ENCODE measurements around the gene IL12RB1. TPM values are rescaled to one million over a fixed set of nuclear protein-coding genes. Genes with fewer than 3 reads are reported as not detected.
"Not testable (repeated sequence)": the region's sequence is repeated elsewhere in the genome, so short reads cannot be mapped to it uniquely, and the experiment has no call there.

The IL12RB1 gene
- total RNA-seq, 5 donors from 2014 or later (not counting 1 experiment from before 2014, with no cell fraction given), result 26.3 to 45.2 (median 39.3) TPM

- H3K27ac ChIP-seq (ENCODE audit: low read length), result peak overlapping the region; percentile 99
- ChIA-PET CTCF (no interaction called here), POLR2A (interaction anchor here in 1 of 2 donors (0.6 kb wide), 1 partner anchor 70 kb away, joined by 3 read pairs; no protein-coding TSS in a partner anchor)
- peak overlapping the region in 1 of 3 donors; percentile 99 for H3K4me3 Mint-ChIP-seq
- no peaks in the 10 kb centered on the region for H3K9me3 Mint-ChIP-seq
- H3K36me3 Mint-ChIP-seq, result no peaks in the 10 kb centered on the region
- H3K27me3 ChIP-seq (replicated peaks in 1 of 2; ENCODE audit: control insufficient read depth in 2 of 2, extremely low read depth in 1 of 2, insufficient read depth in 2 of 2, low read length in 1 of 2), result no peaks in the 10 kb centered on the region
- H3K36me3 ChIP-seq (ENCODE audit: control insufficient read depth in 2 of 2, extremely low read depth in 1 of 2, insufficient read depth in 1 of 2, low read length in 1 of 2), result no peaks in the 10 kb centered on the region
- DNase-seq, result no peak
- H3K4me1 ChIP-seq (ENCODE audit: control insufficient read depth in 1 of 2, extremely low read depth in 1 of 2, insufficient read depth in 2 of 2, low read length in 2 of 2), result peaks cover 52 to 86% of the 10 kb centered on the region in 2 experiments
- 74% methylated on average over 5 of the region's 5 CpGs for WGBS (ENCODE audit: insufficient coverage)
- H3K4me1 Mint-ChIP-seq, result peaks cover 62 to 75% (median 65%) of the 10 kb centered on the region in 3 donors
- H3K9me3 ChIP-seq, result no peaks in the 10 kb centered on the region
- H3K27ac Mint-ChIP-seq, result peak overlapping the region; percentile 96 to 99
- H3K27me3 Mint-ChIP-seq, result no peaks in the 10 kb centered on the region
- ATAC-seq (replicated peaks in 1 of 4), result no peak
- H3K4me3 ChIP-seq (ENCODE audit: control insufficient read depth in 1 of 2, extremely low read depth in 1 of 2, low read length in 1 of 2), result no peak overlapping the region
Observed at GRCh38 chr19:18089726-18090125, 3.0 kb upstream of the IL12RB1 start.

- not testable (repeated sequence) for H3K36me3 Mint-ChIP-seq; H3K27me3 Mint-ChIP-seq; H3K9me3 Mint-ChIP-seq; H3K4me3 ChIP-seq (ENCODE audit: control insufficient read depth in 1 of 2, extremely low read depth in 1 of 2, low read length in 1 of 2); H3K27me3 ChIP-seq (replicated peaks in 1 of 2; ENCODE audit: control insufficient read depth in 2 of 2, extremely low read depth in 1 of 2, insufficient read depth in 2 of 2, low read length in 1 of 2); H3K36me3 ChIP-seq (ENCODE audit: control insufficient read depth in 2 of 2, extremely low read depth in 1 of 2, insufficient read depth in 1 of 2, low read length in 1 of 2); H3K9me3 ChIP-seq
- H3K27ac Mint-ChIP-seq, result peak overlapping the region; percentile 96 to 99
- peaks cover 53 to 91% of the 10 kb centered on the region in 2 experiments for H3K4me1 ChIP-seq (ENCODE audit: control insufficient read depth in 1 of 2, extremely low read depth in 1 of 2, insufficient read depth in 2 of 2, low read length in 2 of 2)
- DNase-seq, result peak in 34 of 35 experiments; percentile 28 to 84 (median 58)
- WGBS (ENCODE audit: insufficient coverage), result 13% methylated on average over 7 of the region's 11 CpGs
- peak overlapping the region; percentile 99 for H3K27ac ChIP-seq (ENCODE audit: low read length)
- peak overlapping the region in 2 of 3 donors; percentile 6 to 99 for H3K4me3 Mint-ChIP-seq
- POLR2A ChIA-PET, result interaction anchor here (0.6 to 0.9 kb wide), 3 partner anchors 69 to 682 kb away, joined by 3 to 6 read pairs (median 4); no protein-coding TSS in a partner anchor
- peak in 2 of 4 experiments; percentile 36 to 69 for ATAC-seq (replicated peaks in 1 of 4)
- H3K4me1 Mint-ChIP-seq, result peaks cover 68 to 80% (median 71%) of the 10 kb centered on the region in 3 donors
- CTCF ChIA-PET, result interaction anchor here in 1 of 2 donors (0.6 to 0.7 kb wide), 4 partner anchors 46 to 528 kb away, joined by 3 to 7 read pairs (median 4); no protein-coding TSS in a partner anchor
Observed at GRCh38 chr19:18089096-18089541, 2.4 kb upstream of the IL12RB1 start.

GRCh38 chr19:18085702-18086457 is 854 bp downstream of the IL12RB1 start:
- CTCF ChIA-PET, result no interaction called here
- Histone ChIP-seq H3K4me1 (ENCODE audit: control insufficient read depth in 1 of 2, extremely low read depth in 1 of 2, insufficient read depth in 2 of 2, low read length in 2 of 2) (peaks cover 38 to 67% of the 10 kb centered on the region in 2 experiments), H3K9me3 (no peaks in the 10 kb centered on the region), H3K4me3 (ENCODE audit: control insufficient read depth in 1 of 2, extremely low read depth in 1 of 2, low read length in 1 of 2) (peak overlapping the region in 1 of 2 donors; percentile 83), H3K36me3 (ENCODE audit: control insufficient read depth in 2 of 2, extremely low read depth in 1 of 2, insufficient read depth in 1 of 2, low read length in 1 of 2) (peaks cover 6 to 23% of the 10 kb centered on the region in 2 donors), H3K27ac (ENCODE audit: low read length) (peak overlapping the region; percentile 99), H3K27me3 (replicated peaks in 1 of 2; ENCODE audit: control insufficient read depth in 2 of 2, extremely low read depth in 1 of 2, insufficient read depth in 2 of 2, low read length in 1 of 2) (no peaks in the 10 kb centered on the region)
- Mint-ChIP-seq H3K4me3 (peak overlapping the region; percentile 92 to 99 (median 94)), H3K27me3 (no peaks in the 10 kb centered on the region), H3K36me3 (peaks cover 19% of the 10 kb centered on the region), H3K9me3 (peaks cover 0 to 5% (median 0%) of the 10 kb centered on the region in 3 donors), H3K27ac (peak overlapping the region; percentile 96 to 99), H3K4me1 (peaks cover 53 to 72% (median 63%) of the 10 kb centered on the region in 3 donors)
- ATAC-seq (replicated peaks in 1 of 4) (no peak), DNase-seq (no peak)
- WGBS (ENCODE audit: insufficient coverage), result 66% methylated on average over 3 of the region's 8 CpGs
- POLR2A ChIA-PET, result interaction anchor here in 1 of 2 donors (0.6 kb wide), 1 partner anchor 21 kb away, joined by 7 read pairs; no protein-coding TSS in a partner anchor

GRCh38 chr19:18083929-18084684 is 2.6 kb downstream of the IL12RB1 start:
- Mint-ChIP-seq H3K27me3 (no peaks in the 10 kb centered on the region), H3K4me1 (peaks cover 35 to 56% (median 45%) of the 10 kb centered on the region in 3 donors), H3K4me3 (peak overlapping the region in 2 of 3 donors; percentile 4 to 99), H3K27ac (peak overlapping the region; percentile 19 to 41), H3K9me3 (peaks cover 0 to 5% (median 0%) of the 10 kb centered on the region in 3 donors), H3K36me3 (peaks cover 29% of the 10 kb centered on the region)
- Histone ChIP-seq H3K27ac (ENCODE audit: low read length) (no peak overlapping the region), H3K27me3 (replicated peaks in 1 of 2; ENCODE audit: control insufficient read depth in 2 of 2, extremely low read depth in 1 of 2, insufficient read depth in 2 of 2, low read length in 1 of 2) (no peaks in the 10 kb centered on the region), H3K9me3 (no peaks in the 10 kb centered on the region), H3K4me1 (ENCODE audit: control insufficient read depth in 1 of 2, extremely low read depth in 1 of 2, insufficient read depth in 2 of 2, low read length in 2 of 2) (peaks cover 25 to 52% of the 10 kb centered on the region in 2 experiments), H3K36me3 (ENCODE audit: control insufficient read depth in 2 of 2, extremely low read depth in 1 of 2, insufficient read depth in 1 of 2, low read length in 1 of 2) (peaks cover 6 to 33% of the 10 kb centered on the region in 2 donors), H3K4me3 (ENCODE audit: control insufficient read depth in 1 of 2, extremely low read depth in 1 of 2, low read length in 1 of 2) (no peak overlapping the region)
- ChIA-PET CTCF (no interaction called here), POLR2A (no interaction called here)
- 93% methylated on average over 8 of the region's 8 CpGs for WGBS (ENCODE audit: insufficient coverage)
- DNase-seq, result no peak
- no peak for ATAC-seq (replicated peaks in 1 of 4)

- H3K4me3 ChIP-seq (ENCODE audit: control insufficient read depth in 1 of 2, extremely low read depth in 1 of 2, low read length in 1 of 2), result no peak overlapping the region
- no peaks in the 10 kb centered on the region for H3K9me3 Mint-ChIP-seq
- no peaks in the 10 kb centered on the region for H3K27me3 Mint-ChIP-seq
- no peak overlapping the region for H3K27ac ChIP-seq (ENCODE audit: low read length)
- peak in 1 of 4 experiments; percentile 49 for ATAC-seq (replicated peaks in 1 of 4)
- peak overlapping the region in 1 of 2 donors; percentile 23 for H3K27ac Mint-ChIP-seq
- peaks cover 2 to 14% of the 10 kb centered on the region in 2 experiments for H3K4me1 ChIP-seq (ENCODE audit: control insufficient read depth in 1 of 2, extremely low read depth in 1 of 2, insufficient read depth in 2 of 2, low read length in 2 of 2)
- H3K36me3 Mint-ChIP-seq, result peaks cover 35% of the 10 kb centered on the region
- H3K36me3 ChIP-seq (ENCODE audit: control insufficient read depth in 2 of 2, extremely low read depth in 1 of 2, insufficient read depth in 1 of 2, low read length in 1 of 2), result peaks cover 3 to 63% of the 10 kb centered on the region in 2 donors
- WGBS (ENCODE audit: insufficient coverage), result 89% methylated on average over 9 of the region's 9 CpGs
- peak overlapping the region in 1 of 3 donors; percentile 7 for H3K4me3 Mint-ChIP-seq
- DNase-seq, result no peak
- H3K27me3 ChIP-seq (replicated peaks in 1 of 2; ENCODE audit: control insufficient read depth in 2 of 2, extremely low read depth in 1 of 2, insufficient read depth in 2 of 2, low read length in 1 of 2), result no peaks in the 10 kb centered on the region
- H3K4me1 Mint-ChIP-seq, result peaks cover 13 to 14% (median 14%) of the 10 kb centered on the region in 3 donors
- CTCF ChIA-PET, result no interaction called here
- H3K9me3 ChIP-seq, result no peaks in the 10 kb centered on the region
- POLR2A ChIA-PET, result no interaction called here
Observed at GRCh38 chr19:18074192-18074591, 12.5 kb downstream of the IL12RB1 start.

GRCh38 chr19:18073197-18073596 is 13.5 kb downstream of the IL12RB1 start:
- 17% methylated on average over 1 of the region's 4 CpGs for WGBS (ENCODE audit: insufficient coverage)
- no peak for DNase-seq
- Histone ChIP-seq H3K4me1 (ENCODE audit: control insufficient read depth in 1 of 2, extremely low read depth in 1 of 2, insufficient read depth in 2 of 2, low read length in 2 of 2) (peaks cover 2 to 14% of the 10 kb centered on the region in 2 experiments), H3K36me3 (ENCODE audit: control insufficient read depth in 2 of 2, extremely low read depth in 1 of 2, insufficient read depth in 1 of 2, low read length in 1 of 2) (peaks cover 3 to 62% of the 10 kb centered on the region in 2 donors), H3K9me3 (no peaks in the 10 kb centered on the region), H3K27ac (ENCODE audit: low read length) (no peak overlapping the region), H3K4me3 (ENCODE audit: control insufficient read depth in 1 of 2, extremely low read depth in 1 of 2, low read length in 1 of 2) (no peak overlapping the region), H3K27me3 (replicated peaks in 1 of 2; ENCODE audit: control insufficient read depth in 2 of 2, extremely low read depth in 1 of 2, insufficient read depth in 2 of 2, low read length in 1 of 2) (no peaks in the 10 kb centered on the region)
- ChIA-PET POLR2A (no interaction called here), CTCF (no interaction called here)
- Mint-ChIP-seq H3K9me3 (no peaks in the 10 kb centered on the region), H3K4me1 (peaks cover 13 to 14% (median 14%) of the 10 kb centered on the region in 3 donors), H3K27me3 (no peaks in the 10 kb centered on the region), H3K27ac (peak overlapping the region; percentile 59 to 71), H3K4me3 (no peak overlapping the region), H3K36me3 (peaks cover 32% of the 10 kb centered on the region)
- peak; percentile 43 to 67 (median 58) for ATAC-seq (replicated peaks in 1 of 4)

All from T-cell (primary cell).